ENCODE results near the gene RAB11FIP3.

Gene RAB11FIP3

DNA sequence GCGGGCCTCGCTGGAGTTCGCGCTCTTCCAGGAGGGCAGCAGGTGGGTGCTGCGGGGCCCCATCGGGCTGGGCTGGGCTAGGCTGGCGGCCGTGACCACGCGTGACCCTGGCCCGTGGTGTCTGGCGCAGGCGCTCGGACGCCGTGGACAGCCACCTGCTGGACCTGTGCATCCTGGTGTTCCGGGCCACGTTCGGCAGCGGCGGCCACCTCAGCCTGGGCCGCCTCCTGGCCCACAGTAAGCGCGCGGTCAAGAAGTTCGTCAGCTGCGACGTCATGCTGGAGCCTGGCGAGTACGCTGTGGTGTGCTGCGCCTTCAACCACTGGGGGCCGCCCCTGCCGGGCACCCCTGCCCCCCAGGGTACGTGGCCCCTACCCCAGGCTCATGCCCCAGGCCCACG lies 126.7 kb downstream of the RAB11FIP3 start:
- H3K36me3 ChIP-seq (ENCODE audit: insufficient read depth, low read length): peaks cover 5% of the 10 kb centered on the region; the same call in 1 of the 2 replicates
- H3K27ac ChIP-seq (ENCODE audit: low read depth, low read length): no peak overlapping the region
- H3K27me3 ChIP-seq (ENCODE audit: insufficient read depth, low read length): no peaks in the 10 kb centered on the region
- no peak overlapping the region for H2AFZ ChIP-seq (ENCODE audit: low read length, unreplicated experiment)
- peaks cover 17% of the 10 kb centered on the region for H3K79me2 ChIP-seq (ENCODE audit: control insufficient read depth, insufficient read depth, low read length, unreplicated experiment)
- H3K4me3 ChIP-seq (ENCODE audit: low read depth, low read length): no peak overlapping the region
- H3K4me1 ChIP-seq (ENCODE audit: control insufficient read depth, insufficient read depth, low read length, unreplicated experiment): peaks cover 22% of the 10 kb centered on the region

DNA sequence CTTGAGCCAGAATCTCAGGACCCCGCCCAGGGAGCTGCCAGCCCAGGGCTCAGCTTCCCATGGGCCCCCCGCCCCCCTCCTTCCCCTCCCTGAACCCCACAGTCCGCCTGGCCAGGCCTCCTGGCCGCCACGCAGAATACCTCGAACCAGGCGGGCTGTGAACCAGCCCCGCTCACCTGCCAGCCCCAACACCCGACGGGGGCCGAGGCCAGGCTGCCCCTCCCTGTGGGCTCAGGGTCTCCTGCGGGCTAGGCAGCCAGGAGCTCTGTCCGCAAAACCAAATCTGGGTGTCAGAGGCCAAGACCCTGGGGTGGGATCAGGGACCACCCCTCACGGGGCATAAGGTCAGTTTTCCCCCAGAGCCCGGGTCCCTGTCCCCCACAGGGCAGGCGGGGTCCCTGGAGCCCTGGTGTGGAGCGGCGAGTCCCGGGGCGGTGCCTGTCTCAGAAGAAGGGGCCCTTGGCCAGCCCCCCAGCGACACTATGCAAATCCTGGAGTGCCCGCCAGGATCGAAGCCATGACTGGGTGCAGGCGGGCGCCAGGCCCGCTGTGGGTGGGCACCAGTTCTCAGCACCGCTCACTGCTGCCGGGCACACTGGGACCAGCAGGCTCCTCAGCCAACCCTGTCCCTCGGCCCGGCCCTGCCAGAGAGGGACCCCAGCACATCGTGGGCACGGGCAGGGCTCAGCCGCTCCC lies 128.3 kb downstream of the RAB11FIP3 start:
- Histone ChIP-seq H3K79me2 (ENCODE audit: control insufficient read depth, insufficient read depth, low read length, unreplicated experiment) (peaks cover 4% of the 10 kb centered on the region), H3K27me3 (ENCODE audit: insufficient read depth, low read length) (no peaks in the 10 kb centered on the region), H3K4me1 (ENCODE audit: control insufficient read depth, insufficient read depth, low read length, unreplicated experiment) (peaks cover 22% of the 10 kb centered on the region), H3K4me3 (ENCODE audit: low read depth, low read length) (peak overlapping the region; percentile 19; the same call in 1 of the 2 replicates), H3K36me3 (ENCODE audit: insufficient read depth, low read length) (peaks cover 5% of the 10 kb centered on the region; the same call in 1 of the 2 replicates), H2AFZ (ENCODE audit: low read length, unreplicated experiment) (no peak overlapping the region), H3K27ac (ENCODE audit: low read depth, low read length) (peak overlapping the region; percentile 36)

DNA sequence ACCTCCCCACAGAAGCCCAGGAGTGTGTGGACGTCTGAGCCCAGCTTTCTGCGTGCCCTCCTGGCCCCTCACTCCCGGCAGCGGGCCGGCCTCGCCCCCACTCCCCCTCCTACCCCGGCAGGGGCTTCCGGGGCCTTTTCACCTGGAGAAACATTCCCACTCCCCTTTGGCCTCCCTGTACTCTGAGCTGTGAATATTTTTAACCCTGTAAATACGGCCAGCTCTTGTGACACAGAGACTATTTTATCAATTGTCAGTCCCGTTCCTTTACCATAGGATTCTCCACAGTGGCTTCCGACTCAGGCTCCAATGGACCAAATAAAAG lies 128.8 kb downstream of the RAB11FIP3 start:
- Histone ChIP-seq H2AFZ (ENCODE audit: low read length, unreplicated experiment) (no peak overlapping the region), H3K79me2 (ENCODE audit: control insufficient read depth, insufficient read depth, low read length, unreplicated experiment) (peaks cover 2% of the 10 kb centered on the region), H3K4me3 (ENCODE audit: low read depth, low read length) (peak overlapping the region; percentile 19; the same call in 1 of the 2 replicates), H3K4me1 (ENCODE audit: control insufficient read depth, insufficient read depth, low read length, unreplicated experiment) (peaks cover 22% of the 10 kb centered on the region), H3K36me3 (ENCODE audit: insufficient read depth, low read length) (peaks cover 5% of the 10 kb centered on the region; the same call in 1 of the 2 replicates), H3K27ac (ENCODE audit: low read depth, low read length) (peak overlapping the region; percentile 36), H3K27me3 (ENCODE audit: insufficient read depth, low read length) (peaks cover 4% of the 10 kb centered on the region)

DNA sequence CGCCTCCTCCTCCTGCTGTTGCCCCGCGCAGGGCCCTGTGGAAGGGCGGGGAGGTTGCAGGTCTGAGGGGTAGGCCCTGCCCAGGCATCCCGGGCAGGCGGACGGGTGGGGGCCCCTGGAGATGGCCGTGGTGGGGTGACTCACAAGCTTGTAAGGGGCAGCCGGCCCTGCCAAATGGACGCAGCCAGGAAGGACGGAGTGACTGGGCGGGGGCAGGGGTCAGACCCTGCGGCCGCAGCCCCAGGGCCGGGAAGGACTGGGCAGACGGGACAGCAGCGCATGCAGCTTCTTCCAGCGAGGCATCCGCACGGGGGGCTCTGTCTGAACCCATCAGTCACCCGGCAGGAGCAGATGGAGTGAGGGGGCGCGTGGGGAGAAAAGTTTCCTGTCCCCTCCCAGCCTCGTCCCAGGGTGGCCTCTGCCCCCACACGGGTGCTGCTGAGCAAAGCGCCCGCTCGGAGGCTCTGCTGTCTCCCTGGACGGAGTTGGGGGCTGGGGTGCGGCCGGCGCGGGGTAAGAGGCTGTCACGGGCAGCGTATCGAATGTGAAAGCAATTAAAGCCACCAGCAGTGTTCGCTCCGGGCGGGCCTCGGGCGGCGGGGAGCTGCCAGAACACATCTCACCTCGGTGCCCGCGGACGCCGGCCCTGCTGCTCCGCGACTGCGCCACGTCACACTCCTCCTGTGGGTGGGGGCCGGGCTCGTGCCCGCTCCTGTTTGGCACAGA lies 129.4 kb downstream of the RAB11FIP3 start:
- peaks cover 9% of the 10 kb centered on the region for H3K27me3 ChIP-seq (ENCODE audit: insufficient read depth, low read length)
- H2AFZ ChIP-seq (ENCODE audit: low read length, unreplicated experiment): no peak overlapping the region
- peaks cover 22% of the 10 kb centered on the region for H3K4me1 ChIP-seq (ENCODE audit: control insufficient read depth, insufficient read depth, low read length, unreplicated experiment)
- H3K36me3 ChIP-seq (ENCODE audit: insufficient read depth, low read length): peaks cover 5% of the 10 kb centered on the region; the same call in 1 of the 2 replicates
- no peaks in the 10 kb centered on the region for H3K79me2 ChIP-seq (ENCODE audit: control insufficient read depth, insufficient read depth, low read length, unreplicated experiment)
- H3K4me3 ChIP-seq (ENCODE audit: low read depth, low read length): peak overlapping the region; percentile 19
- H3K27ac ChIP-seq (ENCODE audit: low read depth, low read length): peak overlapping the region; percentile 36

- no peak overlapping the region for H2AFZ ChIP-seq (ENCODE audit: low read length, unreplicated experiment)
- H3K4me1 ChIP-seq (ENCODE audit: control insufficient read depth, insufficient read depth, low read length, unreplicated experiment): peaks cover 22% of the 10 kb centered on the region
- H3K27me3 ChIP-seq (ENCODE audit: insufficient read depth, low read length): peaks cover 15% of the 10 kb centered on the region
- no peaks in the 10 kb centered on the region for H3K79me2 ChIP-seq (ENCODE audit: control insufficient read depth, insufficient read depth, low read length, unreplicated experiment)
- peaks cover 5% of the 10 kb centered on the region; the same call in 1 of the 2 replicates for H3K36me3 ChIP-seq (ENCODE audit: insufficient read depth, low read length)
- peak overlapping the region; percentile 33 for H3K27ac ChIP-seq (ENCODE audit: low read depth, low read length)
- H3K4me3 ChIP-seq (ENCODE audit: low read depth, low read length): no peak overlapping the region
These were observed 130.4 kb downstream of the RAB11FIP3 start for GRCh38 chr16:555528-556473.

- peaks cover 22% of the 10 kb centered on the region for H3K4me1 ChIP-seq (ENCODE audit: control insufficient read depth, insufficient read depth, low read length, unreplicated experiment)
- H3K36me3 ChIP-seq (ENCODE audit: insufficient read depth, low read length): peaks cover 3% of the 10 kb centered on the region; the same call in 1 of the 2 replicates
- H3K27me3 ChIP-seq (ENCODE audit: insufficient read depth, low read length): peaks cover 23% of the 10 kb centered on the region
- no peaks in the 10 kb centered on the region for H3K79me2 ChIP-seq (ENCODE audit: control insufficient read depth, insufficient read depth, low read length, unreplicated experiment)
- H3K4me3 ChIP-seq (ENCODE audit: low read depth, low read length): no peak overlapping the region
- no peak overlapping the region for H3K27ac ChIP-seq (ENCODE audit: low read depth, low read length)
- no peak overlapping the region for H2AFZ ChIP-seq (ENCODE audit: low read length, unreplicated experiment)
These were observed 131.2 kb downstream of the RAB11FIP3 start for GRCh38 chr16:556474-557173.

DNA sequence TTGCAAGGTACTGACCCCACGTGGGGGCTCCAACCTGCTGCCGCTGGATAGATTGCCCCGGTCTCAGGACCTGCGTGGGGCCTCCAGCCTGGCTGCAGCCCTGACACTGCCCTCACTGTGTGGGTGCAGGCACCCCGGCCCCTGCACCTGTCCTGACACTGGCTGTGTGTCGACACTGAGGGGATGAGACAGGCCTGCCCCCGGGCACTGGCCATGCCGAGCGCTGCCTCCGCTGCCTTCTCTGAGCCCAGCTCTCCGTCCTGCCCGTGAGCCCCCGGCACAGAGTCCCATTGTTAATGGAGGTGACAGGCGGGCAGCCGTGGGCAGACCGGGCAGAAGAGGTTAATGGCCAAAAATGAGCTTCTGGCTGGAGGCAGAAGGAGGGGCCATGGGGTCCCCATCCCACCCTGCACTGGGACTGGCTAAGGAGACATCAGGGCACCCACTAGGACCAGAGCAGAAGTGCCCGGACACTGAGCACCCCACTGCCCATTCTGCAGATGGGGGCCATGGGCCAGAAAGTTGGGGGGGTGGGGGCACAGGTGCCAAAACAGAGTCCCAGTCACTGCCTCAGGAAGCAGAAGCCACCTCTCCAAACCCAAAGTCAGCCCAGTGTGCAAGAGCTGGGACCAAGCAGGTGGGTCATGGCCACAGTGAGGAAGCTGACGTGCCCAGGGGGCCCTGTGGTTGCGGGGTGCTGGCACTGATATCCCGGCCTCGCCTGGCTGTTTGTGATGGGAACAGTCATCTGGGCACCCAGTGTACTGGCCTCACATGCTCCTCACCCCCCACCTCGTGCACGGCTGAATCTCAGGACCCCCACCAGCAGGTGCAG lies 132.2 kb downstream of the RAB11FIP3 start:
- Histone ChIP-seq H3K4me3 (ENCODE audit: low read depth, low read length) (no peak overlapping the region), H2AFZ (ENCODE audit: low read length, unreplicated experiment) (no peak overlapping the region), H3K36me3 (ENCODE audit: insufficient read depth, low read length) (no peaks in the 10 kb centered on the region), H3K79me2 (ENCODE audit: control insufficient read depth, insufficient read depth, low read length, unreplicated experiment) (no peaks in the 10 kb centered on the region), H3K27me3 (ENCODE audit: insufficient read depth, low read length) (peaks cover 28% of the 10 kb centered on the region), H3K4me1 (ENCODE audit: control insufficient read depth, insufficient read depth, low read length, unreplicated experiment) (peaks cover 22% of the 10 kb centered on the region), H3K27ac (ENCODE audit: low read depth, low read length) (no peak overlapping the region)

- Histone ChIP-seq H3K36me3 (ENCODE audit: insufficient read depth, low read length) (no peaks in the 10 kb centered on the region), H3K79me2 (ENCODE audit: control insufficient read depth, insufficient read depth, low read length, unreplicated experiment) (no peaks in the 10 kb centered on the region), H3K27me3 (ENCODE audit: insufficient read depth, low read length) (peaks cover 28% of the 10 kb centered on the region), H2AFZ (ENCODE audit: low read length, unreplicated experiment) (no peak overlapping the region), H3K4me1 (ENCODE audit: control insufficient read depth, insufficient read depth, low read length, unreplicated experiment) (peaks cover 19% of the 10 kb centered on the region), H3K27ac (ENCODE audit: low read depth, low read length) (no peak overlapping the region), H3K4me3 (ENCODE audit: low read depth, low read length) (no peak overlapping the region)
These were observed 133.0 kb downstream of the RAB11FIP3 start for GRCh38 chr16:558298-559020.

GRCh38 chr16:559021-559380 lies 133.6 kb downstream of the RAB11FIP3 start:
- Histone ChIP-seq H2AFZ (ENCODE audit: low read length, unreplicated experiment) (no peak overlapping the region), H3K4me3 (ENCODE audit: low read depth, low read length) (no peak overlapping the region), H3K4me1 (ENCODE audit: control insufficient read depth, insufficient read depth, low read length, unreplicated experiment) (peaks cover 14% of the 10 kb centered on the region), H3K36me3 (ENCODE audit: insufficient read depth, low read length) (no peaks in the 10 kb centered on the region), H3K79me2 (ENCODE audit: control insufficient read depth, insufficient read depth, low read length, unreplicated experiment) (no peaks in the 10 kb centered on the region), H3K27me3 (ENCODE audit: insufficient read depth, low read length) (peaks cover 28% of the 10 kb centered on the region), H3K27ac (ENCODE audit: low read depth, low read length) (no peak overlapping the region)
